Neural cell (in vitro differentiated cells): ENCODE results near the gene SMAP1. TPM values are rescaled to one million over a fixed set of nuclear protein-coding genes. Genes with fewer than 3 reads are reported as not detected.

Source experiments
- H2AFZ ChIP-seq: fragments of 200-600, 300-800 bp; sonication (generic), shearing (Covaris generic); 2 replicates; pipeline ENCODE4 v1.6.0; 2014; ENCODE audit warnings: low read depth, mild to moderate bottlenecking, antibody characterized with exemption, low read length, moderate library complexity
- H3F3A ChIP-seq: fragments of 200-600 bp; shearing (Covaris generic); 2 replicates; pipeline ENCODE4 v1.6.1; 2016; ENCODE audit warnings: mild to moderate bottlenecking, moderate library complexity, mixed read lengths, antibody characterized with exemption, low read length; ENCODE audit not compliant: insufficient read depth, poor library complexity, severe bottlenecking
- H3K27ac ChIP-seq: fragments of 200-600, 300-800 bp; sonication (generic), shearing (Covaris generic); 2 replicates; pipeline ENCODE4 v1.5.1; 2014; ENCODE audit warnings: mild to moderate bottlenecking, low read length, moderate library complexity
- H3K27me3 ChIP-seq: fragments of 300-800, 200-600 bp; sonication (generic), shearing (Covaris generic); 2 replicates; pipeline ENCODE4 v1.6.0; 2014; ENCODE audit warnings: mild to moderate bottlenecking, low read depth, low read length, moderate library complexity; ENCODE audit not compliant: insufficient read depth
- H3K36me3 ChIP-seq: fragments of 300-800, 200-600 bp; sonication (generic), shearing (Covaris generic); 2 replicates; pipeline ENCODE4 v1.5.1; 2014; ENCODE audit warnings: mild to moderate bottlenecking, antibody characterized with exemption, low read length, moderate library complexity; ENCODE audit not compliant: insufficient read depth
- H3K4me2 ChIP-seq: fragments of 300-800, 200-600 bp; sonication (generic), shearing (Covaris generic); 2 replicates; pipeline ENCODE4 v1.6.0; 2014; ENCODE audit warnings: mild to moderate bottlenecking, low read length
- H3K4me3 ChIP-seq: fragments of 300-800, 200-600 bp; sonication (generic), shearing (Covaris generic); 2 replicates; pipeline ENCODE4 v1.5.1; 2014; ENCODE audit warnings: mild to moderate bottlenecking, low read length, moderate library complexity
- H3K79me2 ChIP-seq: fragments of 200-600 bp; shearing (Covaris generic); replicated peaks from 2 replicates; pipeline ENCODE4 v1.6.0; 2014; ENCODE audit warnings: mild to moderate bottlenecking, low read length, moderate library complexity; ENCODE audit not compliant: insufficient read depth
- H3K9ac ChIP-seq: fragments of 300-800, 200-600 bp; sonication (generic), shearing (Covaris generic); 2 replicates; pipeline ENCODE4 v1.6.1; 2016; ENCODE audit warnings: mild to moderate bottlenecking, low read length, mixed read lengths
- H3K9me2 ChIP-seq: fragments of 200-600 bp; shearing (Covaris generic); 2 replicates; pipeline ENCODE4 v1.6.1; 2016; ENCODE audit warnings: mild to moderate bottlenecking, low read length, mixed read lengths; ENCODE audit not compliant: insufficient read depth
- H3K9me3 ChIP-seq: fragments of 200-600, 300-800 bp; sonication (generic), shearing (Covaris generic); 2 replicates; pipeline ENCODE4 v1.6.1; 2016; ENCODE audit warnings: mild to moderate bottlenecking, mixed run types, low read length, moderate library complexity, mixed read lengths
- H4K20me1 ChIP-seq: fragments of 200-600 bp; shearing (Covaris generic); 2 replicates; pipeline ENCODE4 v1.6.1; 2016; ENCODE audit warnings: mild to moderate bottlenecking, mixed run types; ENCODE audit not compliant: insufficient read depth
- EP300 ChIP-seq: fragments of 450-650 bp; conservative IDR thresholded peaks from 2 replicates; pipeline ENCODE4 v1.6.1; 2014; ENCODE audit warnings: antibody characterized with exemption, mild to moderate bottlenecking, moderate library complexity; ENCODE audit not compliant: poor library complexity, severe bottlenecking
- EZH2 ChIP-seq: fragments of 200-600, 300-800 bp; shearing (Covaris generic), sonication (generic); IDR thresholded peaks from 2 replicates; pipeline ENCODE4 v1.6.1; 2014; ENCODE audit warnings: antibody characterized with exemption, low read length, borderline replicate concordance, mild to moderate bottlenecking; ENCODE audit not compliant: insufficient read depth, poor library complexity, severe bottlenecking
- MXI1 ChIP-seq: fragments of 450-650 bp; conservative IDR thresholded peaks from 2 replicates; pipeline ENCODE4 v1.6.1; 2014; ENCODE audit warnings: antibody characterized with exemption, mild to moderate bottlenecking; ENCODE audit not compliant: poor library complexity, severe bottlenecking
- POLR2AphosphoS5 ChIP-seq: IDR thresholded peaks from 2 replicates; pipeline ENCODE4 v1.6.1; 2012
- RAD21 ChIP-seq: fragments of 450-650 bp; conservative IDR thresholded peaks from 2 replicates; pipeline ENCODE4 v1.6.1; 2014; ENCODE audit warnings: antibody characterized with exemption, mild to moderate bottlenecking, moderate library complexity
- SMC3 ChIP-seq: fragments of 450-650 bp; conservative IDR thresholded peaks from 2 replicates; pipeline ENCODE4 v1.6.1; 2014; ENCODE audit warnings: antibody characterized with exemption, mild to moderate bottlenecking, moderate library complexity; ENCODE audit not compliant: poor library complexity
- TAF1 ChIP-seq: IDR thresholded peaks from 2 replicates; pipeline ENCODE4 v1.6.1; 2012; ENCODE audit warnings: low read depth
- polyA plus RNA-seq: library from polyadenylated mRNA; depleted of rRNA; stranded (reverse); fragments of >200 nt; gene quantifications from 2 replicates; pipeline ENCODE4 v1.2.3, GENCODE V29; 2014
- TF ChIP-seq, protein P1 (sequence below): fragments of 450-650 bp; IDR thresholded peaks from 2 replicates; pipeline ENCODE4 v1.5.1; 2014; ENCODE audit warnings: antibody characterized with exemption, mild to moderate bottlenecking, moderate library complexity; ENCODE audit not compliant: poor library complexity, severe bottlenecking
- TF ChIP-seq, protein P2 (sequence below): IDR thresholded peaks from 2 replicates; pipeline ENCODE4 v1.6.1; 2012; ENCODE audit warnings: borderline replicate concordance

Gene SMAP1
- polyA plus RNA-seq, 1 donor from 2014 or later = 43.7 TPM

GRCh38 chr6:70652216-70652615 lies 15.5 kb upstream of the SMAP1 start:
- no peaks in the 10 kb centered on the region for H3F3A ChIP-seq
- H3K9me2 ChIP-seq = no peaks in the 10 kb centered on the region
- H3K9me3 ChIP-seq = no peaks in the 10 kb centered on the region
- H3K4me2 ChIP-seq = no peak overlapping the region
- H3K79me2 ChIP-seq = no peaks in the 10 kb centered on the region
- no peak overlapping the region for H2AFZ ChIP-seq
- no peaks in the 10 kb centered on the region for H4K20me1 ChIP-seq
- H3K36me3 ChIP-seq = no peaks in the 10 kb centered on the region
- no peak overlapping the region for H3K4me3 ChIP-seq
- no peak overlapping the region for H3K9ac ChIP-seq
- no peak for TF ChIP-seq SMC3
- TF ChIP-seq EZH2 = no peak
- TF ChIP-seq, protein P1, sequence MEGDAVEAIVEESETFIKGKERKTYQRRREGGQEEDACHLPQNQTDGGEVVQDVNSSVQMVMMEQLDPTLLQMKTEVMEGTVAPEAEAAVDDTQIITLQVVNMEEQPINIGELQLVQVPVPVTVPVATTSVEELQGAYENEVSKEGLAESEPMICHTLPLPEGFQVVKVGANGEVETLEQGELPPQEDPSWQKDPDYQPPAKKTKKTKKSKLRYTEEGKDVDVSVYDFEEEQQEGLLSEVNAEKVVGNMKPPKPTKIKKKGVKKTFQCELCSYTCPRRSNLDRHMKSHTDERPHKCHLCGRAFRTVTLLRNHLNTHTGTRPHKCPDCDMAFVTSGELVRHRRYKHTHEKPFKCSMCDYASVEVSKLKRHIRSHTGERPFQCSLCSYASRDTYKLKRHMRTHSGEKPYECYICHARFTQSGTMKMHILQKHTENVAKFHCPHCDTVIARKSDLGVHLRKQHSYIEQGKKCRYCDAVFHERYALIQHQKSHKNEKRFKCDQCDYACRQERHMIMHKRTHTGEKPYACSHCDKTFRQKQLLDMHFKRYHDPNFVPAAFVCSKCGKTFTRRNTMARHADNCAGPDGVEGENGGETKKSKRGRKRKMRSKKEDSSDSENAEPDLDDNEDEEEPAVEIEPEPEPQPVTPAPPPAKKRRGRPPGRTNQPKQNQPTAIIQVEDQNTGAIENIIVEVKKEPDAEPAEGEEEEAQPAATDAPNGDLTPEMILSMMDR = no peak
- TF ChIP-seq POLR2AphosphoS5 = no peak
- TF ChIP-seq, protein P2, sequence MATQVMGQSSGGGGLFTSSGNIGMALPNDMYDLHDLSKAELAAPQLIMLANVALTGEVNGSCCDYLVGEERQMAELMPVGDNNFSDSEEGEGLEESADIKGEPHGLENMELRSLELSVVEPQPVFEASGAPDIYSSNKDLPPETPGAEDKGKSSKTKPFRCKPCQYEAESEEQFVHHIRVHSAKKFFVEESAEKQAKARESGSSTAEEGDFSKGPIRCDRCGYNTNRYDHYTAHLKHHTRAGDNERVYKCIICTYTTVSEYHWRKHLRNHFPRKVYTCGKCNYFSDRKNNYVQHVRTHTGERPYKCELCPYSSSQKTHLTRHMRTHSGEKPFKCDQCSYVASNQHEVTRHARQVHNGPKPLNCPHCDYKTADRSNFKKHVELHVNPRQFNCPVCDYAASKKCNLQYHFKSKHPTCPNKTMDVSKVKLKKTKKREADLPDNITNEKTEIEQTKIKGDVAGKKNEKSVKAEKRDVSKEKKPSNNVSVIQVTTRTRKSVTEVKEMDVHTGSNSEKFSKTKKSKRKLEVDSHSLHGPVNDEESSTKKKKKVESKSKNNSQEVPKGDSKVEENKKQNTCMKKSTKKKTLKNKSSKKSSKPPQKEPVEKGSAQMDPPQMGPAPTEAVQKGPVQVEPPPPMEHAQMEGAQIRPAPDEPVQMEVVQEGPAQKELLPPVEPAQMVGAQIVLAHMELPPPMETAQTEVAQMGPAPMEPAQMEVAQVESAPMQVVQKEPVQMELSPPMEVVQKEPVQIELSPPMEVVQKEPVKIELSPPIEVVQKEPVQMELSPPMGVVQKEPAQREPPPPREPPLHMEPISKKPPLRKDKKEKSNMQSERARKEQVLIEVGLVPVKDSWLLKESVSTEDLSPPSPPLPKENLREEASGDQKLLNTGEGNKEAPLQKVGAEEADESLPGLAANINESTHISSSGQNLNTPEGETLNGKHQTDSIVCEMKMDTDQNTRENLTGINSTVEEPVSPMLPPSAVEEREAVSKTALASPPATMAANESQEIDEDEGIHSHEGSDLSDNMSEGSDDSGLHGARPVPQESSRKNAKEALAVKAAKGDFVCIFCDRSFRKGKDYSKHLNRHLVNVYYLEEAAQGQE = no peak
- TF ChIP-seq TAF1 = no peak
- TF ChIP-seq RAD21 = no peak
- TF ChIP-seq EP300 = no peak
- TF ChIP-seq MXI1 = no peak
- H3K27ac ChIP-seq = no peak overlapping the region
- H3K27me3 ChIP-seq = no peaks in the 10 kb centered on the region

GRCh38 chr6:70657706-70658105 lies 10.0 kb upstream of the SMAP1 start:
- no peaks in the 10 kb centered on the region for H3K9me2 ChIP-seq
- H3K4me3 ChIP-seq = no peak overlapping the region
- TF ChIP-seq EP300 (no peak), SMC3 (no peak), TAF1 (no peak), POLR2AphosphoS5 (no peak), EZH2 (no peak), RAD21 (no peak), MXI1 (no peak)
- TF ChIP-seq, protein P2 = no peak
- TF ChIP-seq, protein P1 = no peak

More at GRCh38 chr6:70657706-70658105, 10.0 kb upstream of the SMAP1 start:
- no peaks in the 10 kb centered on the region for H3K36me3 ChIP-seq
- no peaks in the 10 kb centered on the region for H3K27me3 ChIP-seq
- H3K4me2 ChIP-seq = no peak overlapping the region
- no peaks in the 10 kb centered on the region for H3K79me2 ChIP-seq
- H3K27ac ChIP-seq = no peak overlapping the region
- H4K20me1 ChIP-seq = no peaks in the 10 kb centered on the region
- no peaks in the 10 kb centered on the region for H3F3A ChIP-seq
- no peak overlapping the region for H2AFZ ChIP-seq
- no peak overlapping the region for H3K9ac ChIP-seq
- no peaks in the 10 kb centered on the region for H3K9me3 ChIP-seq
